Activated naive CD4-positive, alpha-beta T cell treated with anti-CD3 and anti-CD28 coated beads, Interleukin-2, amount 10 ng/mL, durations not matched to agents 7 days and 5 days (primary cell): ENCODE measurements around the gene FOXA3.
A peak's percentile ranks its signal among the peaks of the same experiment; 100 is the strongest.

Source experiments
- CTCF ChIA-PET: fragments of 350-600 bp; sonication (Branson Sonifier 250); formaldehyde crosslinking; loops from one replicate; lab custom pipeline; 2021; ENCODE audit warnings: antibody characterized with exemption; lab: Charles Lee
- DNase-seq: peaks from one replicate; pipeline ENCODE4 v3.0.0-alpha.2; 2020
- H3K27ac Mint-ChIP-seq: one replicate; pipeline ENCODE4 v1.8.0; 2021; ENCODE audit warnings: mild to moderate bottlenecking, moderate library complexity, mixed read lengths
- H3K27me3 Mint-ChIP-seq: one replicate; pipeline ENCODE4 v1.8.0; 2021; ENCODE audit warnings: mild to moderate bottlenecking, mixed read lengths
- H3K36me3 Mint-ChIP-seq: one replicate; pipeline ENCODE4 v1.8.0; 2021; ENCODE audit warnings: mixed read lengths
- H3K4me1 Mint-ChIP-seq: one replicate; pipeline ENCODE4 v1.8.0; 2021; ENCODE audit warnings: mixed read lengths
- H3K4me3 Mint-ChIP-seq: one replicate; pipeline ENCODE4 v1.8.0; 2021; ENCODE audit warnings: mild to moderate bottlenecking, moderate library complexity, mixed read lengths
- H3K9me3 Mint-ChIP-seq: one replicate; pipeline ENCODE4 v1.8.0; 2021; ENCODE audit warnings: mixed read lengths

The FOXA3 gene

GRCh38 chr19:45823182-45823581 lies 40.9 kb upstream of the FOXA3 start:
- no peak for DNase-seq
- Mint-ChIP-seq H3K27me3 (no peaks in the 10 kb centered on the region), H3K4me1 (peaks cover 9% of the 10 kb centered on the region), H3K27ac (no peak overlapping the region), H3K4me3 (no peak overlapping the region), H3K9me3 (no peaks in the 10 kb centered on the region), H3K36me3 (peaks cover 29% of the 10 kb centered on the region)
- CTCF ChIA-PET = interaction anchor here (1.4 kb wide), 1 partner anchor 9 kb away, joined by 4 read pairs; no protein-coding TSS in a partner anchor

GRCh38 chr19:45824041-45824471 lies 40.1 kb upstream of the FOXA3 start:
- H3K27me3 Mint-ChIP-seq = no peaks in the 10 kb centered on the region
- CTCF ChIA-PET = interaction anchor here (0.7 to 1.4 kb wide), 2 partner anchors 10 to 57 kb away, joined by 3 to 4 read pairs; no protein-coding TSS in a partner anchor
- no peak overlapping the region for H3K4me3 Mint-ChIP-seq
- no peaks in the 10 kb centered on the region for H3K9me3 Mint-ChIP-seq
- H3K36me3 Mint-ChIP-seq = peaks cover 38% of the 10 kb centered on the region
- peaks cover 9% of the 10 kb centered on the region for H3K4me1 Mint-ChIP-seq
- no peak for DNase-seq
- no peak overlapping the region for H3K27ac Mint-ChIP-seq

GRCh38 chr19:45824531-45825262 lies 39.4 kb upstream of the FOXA3 start:
- peaks cover 13% of the 10 kb centered on the region for H3K4me1 Mint-ChIP-seq
- no peaks in the 10 kb centered on the region for H3K27me3 Mint-ChIP-seq
- H3K9me3 Mint-ChIP-seq = no peaks in the 10 kb centered on the region
- no peak for DNase-seq
- H3K36me3 Mint-ChIP-seq = peaks cover 42% of the 10 kb centered on the region
- H3K27ac Mint-ChIP-seq = no peak overlapping the region
- CTCF ChIA-PET = interaction anchor here (0.7 kb wide), 1 partner anchor 57 kb away, joined by 3 read pairs; no protein-coding TSS in a partner anchor
- H3K4me3 Mint-ChIP-seq = no peak overlapping the region

DNA sequence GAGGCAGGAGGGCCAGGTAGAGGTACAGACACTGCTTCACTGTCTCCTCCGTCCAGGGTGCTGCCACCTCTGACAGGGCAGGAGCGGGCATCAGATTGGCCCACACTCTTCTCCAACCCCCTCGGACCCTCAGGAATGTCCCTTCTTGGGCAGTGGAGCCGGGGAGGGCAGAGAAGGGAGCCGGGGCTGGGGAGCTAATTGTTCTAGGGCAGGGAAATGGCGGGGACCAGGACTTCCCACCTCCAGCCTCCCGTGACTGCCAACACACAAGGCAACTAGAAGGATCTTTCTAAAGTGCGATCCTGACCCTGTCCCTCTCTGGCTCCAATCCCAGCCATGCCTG lies 38.9 kb upstream of the FOXA3 start:
- Mint-ChIP-seq H3K27me3 (no peaks in the 10 kb centered on the region), H3K4me3 (no peak overlapping the region), H3K27ac (no peak overlapping the region), H3K36me3 (peaks cover 48% of the 10 kb centered on the region), H3K4me1 (peaks cover 17% of the 10 kb centered on the region), H3K9me3 (no peaks in the 10 kb centered on the region)
- CTCF ChIA-PET = no interaction called here
- DNase-seq = no peak

DNA sequence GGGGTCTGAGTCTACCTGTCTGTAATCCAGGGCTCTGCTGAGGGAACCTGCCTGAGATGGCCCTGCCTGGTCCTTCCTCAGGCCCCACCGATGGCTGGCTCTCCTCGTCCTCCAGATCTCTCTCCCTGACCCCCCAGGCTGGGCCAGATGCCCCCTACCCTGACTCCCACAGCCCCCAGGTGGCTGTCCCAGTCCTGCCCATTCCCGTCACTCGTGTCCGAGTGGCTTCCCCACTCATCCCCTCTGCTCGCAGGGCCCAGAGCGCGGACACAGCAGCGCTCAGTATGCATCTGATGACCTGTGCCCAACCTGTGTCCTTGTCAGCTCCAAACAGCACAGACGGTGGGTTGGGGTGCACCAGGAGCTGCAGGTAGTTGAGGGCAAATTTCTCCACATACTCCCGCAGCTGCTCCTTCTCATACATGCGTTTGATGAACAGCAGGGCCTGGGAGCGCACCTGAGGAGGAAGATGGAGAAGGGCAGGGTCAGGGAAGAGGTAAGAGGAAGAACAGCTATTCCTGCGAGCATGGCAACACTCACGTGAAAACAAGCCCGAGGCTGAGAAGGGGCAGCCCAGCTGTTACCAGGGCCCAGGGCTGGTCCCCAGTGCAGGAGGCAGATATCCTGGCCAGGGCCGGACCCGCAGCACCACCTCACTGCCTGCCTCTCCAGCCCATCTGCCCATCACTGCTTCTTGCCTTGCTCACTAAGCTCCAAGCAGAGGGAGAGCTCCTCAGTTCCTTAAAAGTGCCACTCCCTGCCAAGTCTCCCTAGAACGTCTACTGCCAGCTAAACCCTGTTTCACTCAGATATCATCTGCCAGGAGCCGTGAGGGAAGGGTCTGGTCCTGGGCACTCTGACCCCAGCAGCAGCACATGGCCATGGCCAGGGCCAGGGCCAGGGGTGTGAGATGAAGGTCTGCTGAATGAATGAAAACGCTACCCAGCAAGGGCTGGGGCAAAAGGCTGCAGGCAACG lies 37.9 kb upstream of the FOXA3 start:
- CTCF ChIA-PET = interaction anchor here (0.6 to 1.8 kb wide), 2 partner anchors 9 to 27 kb away, joined by 3 to 9 read pairs; no protein-coding TSS in a partner anchor
- H3K4me3 Mint-ChIP-seq = no peak overlapping the region
- peaks cover 21% of the 10 kb centered on the region for H3K4me1 Mint-ChIP-seq
- no peak overlapping the region for H3K27ac Mint-ChIP-seq
- H3K27me3 Mint-ChIP-seq = no peaks in the 10 kb centered on the region
- no peaks in the 10 kb centered on the region for H3K9me3 Mint-ChIP-seq
- no peak for DNase-seq
- H3K36me3 Mint-ChIP-seq = peaks cover 51% of the 10 kb centered on the region

DNA sequence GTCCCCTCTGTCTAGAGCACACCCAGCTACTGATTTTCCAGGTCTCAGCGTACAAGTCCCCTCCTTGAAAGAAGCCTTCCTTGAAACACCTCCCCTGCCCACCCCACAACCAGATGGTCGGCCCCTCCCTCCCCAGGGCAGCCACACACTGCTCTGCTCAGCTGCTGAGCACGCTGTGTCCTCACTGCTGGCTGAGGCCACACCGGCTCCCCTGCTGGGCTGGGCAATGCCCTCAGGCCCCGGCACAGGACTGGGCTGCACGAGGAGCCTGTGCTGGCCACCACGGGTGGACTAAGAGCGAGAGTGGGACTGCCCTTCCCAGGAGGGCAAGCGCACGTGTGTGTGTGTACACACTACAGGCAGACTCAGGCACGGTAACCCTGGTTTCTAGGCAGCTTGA lies 37.2 kb upstream of the FOXA3 start:
- Mint-ChIP-seq H3K36me3 (peaks cover 54% of the 10 kb centered on the region), H3K4me3 (no peak overlapping the region), H3K27me3 (no peaks in the 10 kb centered on the region), H3K27ac (no peak overlapping the region), H3K4me1 (peaks cover 24% of the 10 kb centered on the region), H3K9me3 (no peaks in the 10 kb centered on the region)
- CTCF ChIA-PET = interaction anchor here (0.6 to 1.8 kb wide), 2 partner anchors 10 to 28 kb away, joined by 3 to 9 read pairs; no protein-coding TSS in a partner anchor
- DNase-seq = no peak

- DNase-seq = no peak
- no peaks in the 10 kb centered on the region for H3K27me3 Mint-ChIP-seq
- H3K4me3 Mint-ChIP-seq = no peak overlapping the region
- peaks cover 24% of the 10 kb centered on the region for H3K4me1 Mint-ChIP-seq
- CTCF ChIA-PET = interaction anchor here (0.6 to 1.8 kb wide), 2 partner anchors 10 to 28 kb away, joined by 3 to 9 read pairs; no protein-coding TSS in a partner anchor
- H3K36me3 Mint-ChIP-seq = peaks cover 59% of the 10 kb centered on the region
- H3K9me3 Mint-ChIP-seq = no peaks in the 10 kb centered on the region
- peak overlapping the region; percentile 37 for H3K27ac Mint-ChIP-seq
These were observed 36.5 kb upstream of the FOXA3 start for GRCh38 chr19:45827459-45828093.

DNA sequence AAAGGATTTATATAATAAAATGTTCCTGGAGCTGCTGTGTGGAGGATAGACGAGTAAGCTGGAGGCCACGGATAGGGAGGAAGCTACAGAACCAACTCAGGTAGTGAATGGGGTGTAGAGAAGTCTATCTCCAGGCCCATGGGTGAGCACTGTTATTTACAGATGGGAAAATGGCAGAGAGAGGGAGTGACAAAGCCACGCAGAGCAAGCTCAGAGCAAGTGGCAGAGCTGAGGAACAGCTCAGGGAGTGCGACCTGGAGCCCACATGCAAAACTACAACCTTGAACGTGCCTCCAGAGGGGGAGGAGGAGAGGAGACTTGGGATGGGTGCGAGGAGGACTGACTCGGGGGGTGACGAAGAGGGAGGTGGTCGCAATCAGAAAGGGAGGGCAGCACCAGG lies 35.6 kb upstream of the FOXA3 start:
- CTCF ChIA-PET = interaction anchor here (4.5 kb wide), 1 partner anchor 10 kb away, joined by 23 read pairs; no protein-coding TSS in a partner anchor
- Mint-ChIP-seq H3K9me3 (no peaks in the 10 kb centered on the region), H3K4me1 (peaks cover 24% of the 10 kb centered on the region), H3K36me3 (peaks cover 56% of the 10 kb centered on the region), H3K27me3 (no peaks in the 10 kb centered on the region), H3K27ac (peak overlapping the region; percentile 60), H3K4me3 (no peak overlapping the region)
- no peak for DNase-seq

GRCh38 chr19:45828945-45829344 lies 35.2 kb upstream of the FOXA3 start:
- H3K4me1 Mint-ChIP-seq = peaks cover 24% of the 10 kb centered on the region
- CTCF ChIA-PET = interaction anchor here (4.5 kb wide), 1 partner anchor 11 kb away, joined by 23 read pairs; no protein-coding TSS in a partner anchor
- H3K9me3 Mint-ChIP-seq = no peaks in the 10 kb centered on the region
- peaks cover 58% of the 10 kb centered on the region for H3K36me3 Mint-ChIP-seq
- DNase-seq = no peak
- no peak overlapping the region for H3K27ac Mint-ChIP-seq
- no peaks in the 10 kb centered on the region for H3K27me3 Mint-ChIP-seq
- H3K4me3 Mint-ChIP-seq = no peak overlapping the region

DNA sequence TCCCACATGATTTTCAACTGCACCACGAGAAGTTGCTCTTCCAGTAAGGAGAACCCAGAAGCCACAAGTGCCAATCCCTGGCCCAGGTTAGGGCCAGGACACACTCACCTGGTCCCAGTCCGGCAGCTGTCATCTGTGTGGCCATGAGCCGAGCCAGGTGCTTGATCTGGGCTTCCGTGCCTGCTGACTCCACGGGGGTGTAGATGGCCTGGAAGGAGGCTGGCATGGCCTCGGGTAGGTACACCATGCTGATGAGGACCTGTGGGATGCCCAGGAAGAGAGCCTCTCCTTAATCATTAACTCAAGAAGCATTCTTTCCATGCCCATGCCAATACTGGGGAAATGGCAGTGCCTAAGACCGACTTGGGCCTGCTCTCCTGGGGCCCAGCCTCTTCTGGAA lies 29.2 kb upstream of the FOXA3 start:
- H3K4me1 Mint-ChIP-seq = peaks cover 10% of the 10 kb centered on the region
- no peaks in the 10 kb centered on the region for H3K9me3 Mint-ChIP-seq
- no peaks in the 10 kb centered on the region for H3K27me3 Mint-ChIP-seq
- CTCF ChIA-PET = no interaction called here
- H3K4me3 Mint-ChIP-seq = no peak overlapping the region
- H3K36me3 Mint-ChIP-seq = peaks cover 65% of the 10 kb centered on the region
- DNase-seq = no peak
- no peak overlapping the region for H3K27ac Mint-ChIP-seq

GRCh38 chr19:45842198-45842597 lies 21.9 kb upstream of the FOXA3 start:
- H3K36me3 Mint-ChIP-seq = peaks cover 70% of the 10 kb centered on the region
- H3K4me1 Mint-ChIP-seq = no peaks in the 10 kb centered on the region
- DNase-seq = no peak
- no peaks in the 10 kb centered on the region for H3K9me3 Mint-ChIP-seq
- no peaks in the 10 kb centered on the region for H3K27me3 Mint-ChIP-seq
- CTCF ChIA-PET = no interaction called here
- H3K27ac Mint-ChIP-seq = no peak overlapping the region
- H3K4me3 Mint-ChIP-seq = no peak overlapping the region

DNA sequence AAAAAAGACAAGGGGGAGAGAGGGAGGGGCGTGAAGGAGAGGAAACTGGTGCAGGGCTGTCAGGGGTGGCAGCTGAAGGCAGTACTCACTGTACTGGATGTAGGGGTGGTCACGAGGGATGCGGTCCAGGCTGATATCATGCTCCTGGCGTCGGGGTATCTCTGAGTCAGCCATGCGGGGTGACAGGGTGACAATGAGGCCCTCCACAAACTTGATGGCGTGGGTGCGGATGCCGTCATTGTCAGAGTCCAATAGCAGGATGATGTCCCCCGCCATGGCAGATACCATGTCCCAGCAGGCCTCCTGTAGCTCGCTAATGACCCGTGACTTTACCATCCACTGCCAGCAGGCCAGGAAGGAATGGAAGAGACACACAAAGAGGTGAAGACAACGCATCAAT lies 16.5 kb upstream of the FOXA3 start:
- Mint-ChIP-seq H3K27ac (no peak overlapping the region), H3K27me3 (no peaks in the 10 kb centered on the region), H3K9me3 (no peaks in the 10 kb centered on the region), H3K36me3 (peaks cover 59% of the 10 kb centered on the region), H3K4me3 (no peak overlapping the region), H3K4me1 (no peaks in the 10 kb centered on the region)
- CTCF ChIA-PET = interaction anchor here (1.2 kb wide), 1 partner anchor 30 kb away, joined by 6 read pairs; no protein-coding TSS in a partner anchor
- no peak for DNase-seq

DNA sequence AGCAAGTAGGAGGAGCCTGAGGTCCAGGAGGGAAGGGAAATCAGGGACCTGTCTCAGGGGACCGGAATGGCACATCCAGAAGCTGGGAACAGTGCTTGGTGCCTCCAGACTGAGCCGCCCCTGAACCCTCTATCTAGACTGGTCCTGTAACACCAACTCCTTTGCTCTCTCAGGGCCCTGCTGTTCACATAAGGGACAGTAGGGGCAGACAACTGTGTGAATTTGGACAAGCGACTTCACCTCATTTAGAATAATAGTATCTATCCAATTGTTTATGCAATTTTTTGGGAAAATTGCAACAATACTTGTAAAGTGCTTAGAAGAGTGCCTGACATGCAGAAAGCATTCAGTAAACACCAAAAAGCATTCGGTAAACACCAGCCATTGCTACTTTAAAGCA lies 15.2 kb upstream of the FOXA3 start:
- Mint-ChIP-seq H3K4me1 (no peaks in the 10 kb centered on the region), H3K27me3 (no peaks in the 10 kb centered on the region), H3K9me3 (no peaks in the 10 kb centered on the region), H3K4me3 (no peak overlapping the region), H3K27ac (no peak overlapping the region), H3K36me3 (peaks cover 52% of the 10 kb centered on the region)
- DNase-seq = no peak
- CTCF ChIA-PET = interaction anchor here (1.1 kb wide), 2 partner anchors 32 to 79 kb away, joined by 3 read pairs; partner anchors contain the start of gene SIX5
